ENCODE measurements around the gene GBE1. TPM values are rescaled to one million over a fixed set of nuclear protein-coding genes. Genes with fewer than 3 reads are reported as not detected.

The GBE1 gene
- total RNA-seq, 4 donors from 2014 or later: 22.2 to 27.8 (median 25.3) TPM

- Histone ChIP-seq H3K27ac (replicated peaks in 1 of 4) (no peak overlapping the region), H3K9me3 (no peaks in the 10 kb centered on the region), H3K36me3 (no peaks in the 10 kb centered on the region), H3K4me3 (no peak overlapping the region), H3K4me1 (peaks cover 0 to 9% (median 2%) of the 10 kb centered on the region in 4 donors), H3K27me3 (no peaks in the 10 kb centered on the region)
- 72% methylated on average over 2 of the region's 2 CpGs for WGBS
- TF ChIP-seq, protein P1, sequence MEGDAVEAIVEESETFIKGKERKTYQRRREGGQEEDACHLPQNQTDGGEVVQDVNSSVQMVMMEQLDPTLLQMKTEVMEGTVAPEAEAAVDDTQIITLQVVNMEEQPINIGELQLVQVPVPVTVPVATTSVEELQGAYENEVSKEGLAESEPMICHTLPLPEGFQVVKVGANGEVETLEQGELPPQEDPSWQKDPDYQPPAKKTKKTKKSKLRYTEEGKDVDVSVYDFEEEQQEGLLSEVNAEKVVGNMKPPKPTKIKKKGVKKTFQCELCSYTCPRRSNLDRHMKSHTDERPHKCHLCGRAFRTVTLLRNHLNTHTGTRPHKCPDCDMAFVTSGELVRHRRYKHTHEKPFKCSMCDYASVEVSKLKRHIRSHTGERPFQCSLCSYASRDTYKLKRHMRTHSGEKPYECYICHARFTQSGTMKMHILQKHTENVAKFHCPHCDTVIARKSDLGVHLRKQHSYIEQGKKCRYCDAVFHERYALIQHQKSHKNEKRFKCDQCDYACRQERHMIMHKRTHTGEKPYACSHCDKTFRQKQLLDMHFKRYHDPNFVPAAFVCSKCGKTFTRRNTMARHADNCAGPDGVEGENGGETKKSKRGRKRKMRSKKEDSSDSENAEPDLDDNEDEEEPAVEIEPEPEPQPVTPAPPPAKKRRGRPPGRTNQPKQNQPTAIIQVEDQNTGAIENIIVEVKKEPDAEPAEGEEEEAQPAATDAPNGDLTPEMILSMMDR (IDR thresholded peaks at IDR 0.05): no peak
- no peak for TF ChIP-seq EP300 (IDR thresholded peaks at IDR 0.05)
- no peak for TF ChIP-seq POLR2AphosphoS5 (IDR thresholded peaks at IDR 0.05)
- no peak for TF ChIP-seq POLR2A (IDR thresholded peaks at IDR 0.05; ENCODE audit: low read depth)
- intact Hi-C loops (cut with DNase I): no loop called here
- DNase-seq (ENCODE audit: extremely low spot score): no peak
Measured at GRCh38 chr3:81728766-81729544, 32.5 kb downstream of the GBE1 start.

DNA sequence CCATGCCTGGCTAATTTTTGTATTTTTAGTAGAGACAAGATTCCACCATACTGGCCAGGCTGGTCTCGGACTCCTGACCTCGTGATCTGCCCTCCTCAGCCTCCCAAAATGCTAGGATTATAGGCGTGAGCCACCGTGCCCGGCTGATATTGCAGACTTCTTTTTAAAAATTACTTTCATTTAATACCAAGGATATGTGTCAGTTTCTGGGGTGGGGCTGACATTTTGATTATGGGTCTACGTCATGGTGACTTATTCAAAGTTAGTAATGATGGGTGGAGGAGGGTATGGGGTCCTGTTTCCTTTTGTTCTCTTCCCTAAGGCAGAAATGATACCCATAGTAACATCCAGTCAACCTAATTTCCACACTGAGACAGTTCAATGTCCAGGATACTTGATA is 34.7 kb downstream of the GBE1 start:
- Histone ChIP-seq H3K4me1 (peaks cover 0 to 9% (median 2%) of the 10 kb centered on the region in 4 donors), H3K27ac (replicated peaks in 1 of 4) (no peak overlapping the region), H3K4me3 (no peak overlapping the region), H3K27me3 (no peaks in the 10 kb centered on the region), H3K36me3 (no peaks in the 10 kb centered on the region), H3K9me3 (no peaks in the 10 kb centered on the region)
- WGBS: 77% methylated on average over 6 of the region's 6 CpGs
- no peak for TF ChIP-seq POLR2A (IDR thresholded peaks at IDR 0.05; ENCODE audit: low read depth)
- no peak for TF ChIP-seq EP300 (IDR thresholded peaks at IDR 0.05)
- TF ChIP-seq, protein P1 (IDR thresholded peaks at IDR 0.05): no peak
- no peak for TF ChIP-seq POLR2AphosphoS5 (IDR thresholded peaks at IDR 0.05)
- no peak for DNase-seq (ENCODE audit: extremely low spot score)
- intact Hi-C loops (cut with DNase I): no loop called here

GRCh38 chr3:81726132-81726531 is 35.3 kb downstream of the GBE1 start:
- H3K4me1 ChIP-seq: peaks cover 0 to 9% (median 2%) of the 10 kb centered on the region in 4 donors
- no peaks in the 10 kb centered on the region for H3K9me3 ChIP-seq
- no peaks in the 10 kb centered on the region for H3K36me3 ChIP-seq
- 90% methylated on average over 2 of the region's 2 CpGs for WGBS
- TF ChIP-seq, protein P1 (IDR thresholded peaks at IDR 0.05): no peak
- TF ChIP-seq POLR2AphosphoS5 (IDR thresholded peaks at IDR 0.05) (no peak), POLR2A (IDR thresholded peaks at IDR 0.05; ENCODE audit: low read depth) (no peak), EP300 (IDR thresholded peaks at IDR 0.05) (no peak)
- H3K27ac ChIP-seq (replicated peaks in 1 of 4): no peak overlapping the region
- no peaks in the 10 kb centered on the region for H3K27me3 ChIP-seq
- intact Hi-C loops (cut with DNase I): no loop called here
- DNase-seq (ENCODE audit: extremely low spot score): no peak
- no peak overlapping the region for H3K4me3 ChIP-seq

DNA sequence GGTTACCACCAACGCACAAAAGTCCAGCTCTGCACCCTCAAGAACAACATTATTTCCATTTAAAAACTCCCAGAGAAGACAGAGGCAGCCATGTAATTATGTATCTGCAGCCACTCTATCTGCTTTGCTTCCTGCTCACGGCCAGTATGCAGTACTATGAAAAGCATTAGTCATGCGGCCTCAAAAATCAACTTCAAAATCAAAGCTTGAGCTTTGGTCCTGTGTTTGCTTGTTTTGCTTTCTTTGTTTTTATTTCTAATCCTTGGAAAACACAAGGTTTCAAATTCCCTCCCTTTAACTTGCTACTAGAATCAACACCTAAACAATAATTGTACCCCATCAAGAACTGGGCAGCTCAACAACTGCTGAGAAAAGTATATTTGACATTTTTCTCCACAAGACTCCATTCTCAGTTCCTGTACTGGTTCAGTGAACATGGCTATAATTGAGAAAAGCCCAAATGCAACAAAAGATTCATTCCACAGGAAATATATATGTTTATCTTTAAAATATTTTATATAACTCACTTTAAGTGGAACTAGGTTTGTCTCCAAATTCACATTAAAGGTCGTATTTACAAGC is 37.6 kb downstream of the GBE1 start:
- no peak overlapping the region for H3K27ac ChIP-seq (replicated peaks in 1 of 4)
- H3K36me3 ChIP-seq: no peaks in the 10 kb centered on the region
- no peaks in the 10 kb centered on the region for H3K9me3 ChIP-seq
- H3K4me3 ChIP-seq: no peak overlapping the region
- DNase-seq (ENCODE audit: extremely low spot score): no peak
- TF ChIP-seq, protein P1 (IDR thresholded peaks at IDR 0.05): no peak
- TF ChIP-seq EP300 (IDR thresholded peaks at IDR 0.05): no peak
- TF ChIP-seq POLR2A (IDR thresholded peaks at IDR 0.05; ENCODE audit: low read depth): no peak
- TF ChIP-seq POLR2AphosphoS5 (IDR thresholded peaks at IDR 0.05): no peak
- peaks cover 0 to 3% (median under 1%) of the 10 kb centered on the region in 4 donors for H3K4me1 ChIP-seq
- intact Hi-C loops (cut with DNase I): no loop called here
- 89% methylated on average over 4 of the region's 4 CpGs for WGBS
- H3K27me3 ChIP-seq: no peaks in the 10 kb centered on the region
